ENCODE measurements around the gene CCDC69. TPM values are rescaled to one million over a fixed set of nuclear protein-coding genes. Genes with fewer than 3 reads are reported as not detected.
"Not testable (repeated sequence)": the region's sequence is repeated elsewhere in the genome, so short reads cannot be mapped to it uniquely, and the experiment has no call there.

The CCDC69 gene
- total RNA-seq, 1 donor from 2014 or later = 20.0 TPM

GRCh38 chr5:151245680-151246219, 21.9 kb upstream of the CCDC69 start:
- DNase-seq (ENCODE audit: low spot score) = no peak

DNA sequence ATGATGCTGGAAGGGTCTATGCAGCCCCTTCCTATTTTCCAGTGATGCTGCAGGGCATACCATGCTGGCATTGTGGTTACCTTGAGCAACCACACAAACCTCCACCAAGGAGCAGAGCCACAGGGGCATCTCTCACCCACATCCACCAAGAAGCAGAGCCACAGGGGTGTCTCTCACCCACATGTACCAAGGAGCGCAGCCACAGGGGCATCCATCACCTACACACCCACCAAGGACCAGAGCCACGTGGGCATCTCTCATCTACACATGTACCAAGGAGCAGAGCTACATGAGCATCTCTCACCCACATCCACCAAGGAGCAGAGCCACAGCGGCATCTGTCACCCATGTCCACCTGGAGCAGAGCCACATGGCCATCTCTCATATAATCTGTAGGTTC, 20.3 kb upstream of the CCDC69 start:
- no peak for DNase-seq (ENCODE audit: low spot score)

DNA sequence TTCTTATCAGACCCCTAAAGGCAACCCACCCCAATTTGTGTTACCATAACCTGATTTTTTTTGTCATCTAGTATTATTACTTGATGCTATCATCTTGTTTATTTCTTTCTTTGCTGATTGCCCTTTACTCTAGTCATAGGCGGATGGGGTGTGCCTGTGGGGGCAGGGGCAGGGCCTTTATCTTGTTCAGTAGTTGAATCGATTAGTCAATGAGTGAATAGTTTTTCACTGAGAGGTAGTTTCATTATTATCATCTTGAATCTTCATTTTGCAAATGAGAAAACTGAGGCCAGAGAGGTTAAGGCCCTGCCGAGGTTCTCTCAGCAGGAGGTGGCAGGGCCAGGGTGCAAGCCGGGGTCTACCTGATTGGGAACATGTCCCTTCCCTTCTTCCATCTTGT, 19.7 kb upstream of the CCDC69 start:
- no peak for DNase-seq (ENCODE audit: low spot score)

- no peak for DNase-seq (ENCODE audit: low spot score)
These were observed 19.2 kb upstream of the CCDC69 start for GRCh38 chr5:151243127-151243526.

- no peak for DNase-seq (ENCODE audit: low spot score)
These were observed 17.2 kb upstream of the CCDC69 start for GRCh38 chr5:151240924-151241635.

- not testable (repeated sequence) for DNase-seq (ENCODE audit: low spot score)
These were observed 16.5 kb upstream of the CCDC69 start for GRCh38 chr5:151240268-151240835.

GRCh38 chr5:151239237-151239861, 15.5 kb upstream of the CCDC69 start:
- peak; percentile 86 for DNase-seq (ENCODE audit: low spot score)

- DNase-seq (ENCODE audit: low spot score) = no peak
These were observed 14.4 kb upstream of the CCDC69 start for GRCh38 chr5:151238303-151238741.

DNA sequence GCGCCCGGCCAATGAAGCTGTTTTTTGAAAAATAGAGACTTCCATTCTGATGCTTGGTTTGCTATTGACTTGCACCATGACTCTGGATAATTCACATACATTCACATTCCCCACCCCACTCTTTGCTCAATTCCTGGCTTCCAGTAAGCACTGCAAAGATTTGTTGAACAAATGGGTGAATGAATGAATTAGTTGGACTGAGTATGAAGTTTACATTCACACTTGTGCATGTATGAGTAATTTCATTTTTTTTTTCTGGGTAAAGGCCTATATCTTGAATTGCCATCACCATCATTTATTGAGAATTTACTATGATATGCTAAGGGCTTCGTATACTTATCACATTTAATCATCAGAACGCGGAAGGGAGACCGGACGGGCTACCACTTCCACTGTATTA, 13.8 kb upstream of the CCDC69 start:
- DNase-seq (ENCODE audit: low spot score) = no peak

DNA sequence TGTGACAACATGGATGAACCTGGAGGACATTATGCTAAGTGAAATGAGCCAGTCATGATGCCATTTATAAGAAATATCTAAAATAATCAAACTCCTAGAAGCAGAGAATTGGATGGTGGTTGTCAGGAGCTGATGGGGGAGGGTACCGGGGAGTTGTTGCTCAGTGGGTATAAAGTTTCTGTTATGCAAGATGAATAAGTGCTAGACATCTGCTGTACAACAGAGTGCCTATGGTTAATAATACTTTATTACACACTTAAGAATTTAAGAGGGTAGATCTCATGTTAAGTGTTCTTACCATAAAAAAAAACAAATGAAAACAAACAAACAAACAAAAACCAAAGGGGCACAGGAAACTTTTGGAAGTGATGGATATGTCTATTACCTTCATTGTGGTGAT, 13.0 kb upstream of the CCDC69 start:
- DNase-seq (ENCODE audit: low spot score) = no peak

DNA sequence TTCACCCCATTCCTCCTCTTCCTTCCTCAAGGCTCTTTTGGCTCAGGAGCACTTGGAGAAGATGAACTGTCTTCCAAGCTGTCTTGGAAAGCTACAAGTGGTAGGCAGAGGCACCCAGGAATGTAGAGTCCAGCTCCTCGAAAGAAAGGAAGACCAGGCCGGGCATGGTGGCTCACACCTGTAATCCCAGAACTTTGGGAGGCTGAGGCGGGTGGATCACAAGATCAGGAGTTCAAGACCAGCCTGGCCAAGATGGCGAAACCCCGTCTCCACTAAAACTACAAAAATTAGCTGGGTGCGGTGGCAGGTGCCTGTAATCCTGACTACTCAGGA, 11.3 kb upstream of the CCDC69 start:
- not testable (repeated sequence) for DNase-seq (ENCODE audit: low spot score)

- DNase-seq (ENCODE audit: low spot score) = peak; percentile 69
These were observed 10.8 kb upstream of the CCDC69 start for GRCh38 chr5:151234476-151235238.

GRCh38 chr5:151233616-151234085, 9.8 kb upstream of the CCDC69 start:
- DNase-seq (ENCODE audit: low spot score) = no peak

GRCh38 chr5:151231359-151231758, 7.5 kb upstream of the CCDC69 start:
- DNase-seq (ENCODE audit: low spot score) = no peak

GRCh38 chr5:151230048-151230680, 6.3 kb upstream of the CCDC69 start:
- DNase-seq (ENCODE audit: low spot score) = no peak

- no peak for DNase-seq (ENCODE audit: low spot score)
These were observed 5.1 kb upstream of the CCDC69 start for GRCh38 chr5:151228986-151229385.

GRCh38 chr5:151227918-151228447, 4.1 kb upstream of the CCDC69 start:
- no peak for DNase-seq (ENCODE audit: low spot score)

GRCh38 chr5:151225475-151225874, 1.6 kb upstream of the CCDC69 start:
- no peak for DNase-seq (ENCODE audit: low spot score)

DNA sequence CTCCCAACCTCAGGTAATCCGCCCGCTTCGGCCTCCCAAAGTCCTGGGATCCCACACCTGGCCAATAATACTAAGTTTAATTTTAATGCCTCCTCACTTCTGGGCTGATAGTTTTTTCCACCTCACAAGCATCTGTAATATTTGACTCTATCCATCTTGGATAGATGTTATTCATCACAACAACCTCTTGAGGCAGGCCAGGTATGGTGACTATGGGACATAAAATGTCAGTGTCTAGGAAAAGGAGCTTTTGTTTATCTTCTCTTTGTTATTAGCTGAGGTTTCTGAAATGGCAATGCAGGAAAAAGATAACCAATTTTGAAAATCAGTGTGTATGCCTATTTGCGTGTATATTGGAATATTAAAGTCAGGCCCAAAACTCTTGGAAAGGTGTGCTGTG, 1.2 kb upstream of the CCDC69 start:
- no peak for DNase-seq (ENCODE audit: low spot score)

DNA sequence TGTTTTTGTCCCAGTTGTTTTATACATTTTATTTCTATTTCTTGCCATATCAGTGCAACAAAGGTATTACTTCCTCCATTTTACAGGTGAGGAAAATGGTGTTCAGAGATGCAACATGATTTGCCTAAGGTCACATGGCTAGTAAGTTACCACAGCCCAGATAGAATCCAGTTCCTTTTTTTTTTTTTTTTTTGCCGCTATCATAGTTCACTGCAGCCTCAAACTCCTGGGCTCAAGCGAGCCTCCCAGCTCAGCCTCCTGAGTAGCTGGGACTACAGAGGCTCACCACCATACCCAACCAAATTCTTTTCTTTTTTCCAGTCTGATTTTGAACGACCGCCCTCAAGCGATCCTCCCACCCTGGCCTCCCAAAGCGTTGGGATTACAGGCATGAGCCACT, 480 bp upstream of the CCDC69 start:
- no peak for DNase-seq (ENCODE audit: low spot score)

GRCh38 chr5:151222790-151223446, 974 bp downstream of the CCDC69 start:
- DNase-seq (ENCODE audit: low spot score) = no peak
